ENCODE results near the gene FAT3.

- TF ChIP-seq POLR2A (IDR thresholded peaks at IDR 0.05): no peak
- no peak for TF ChIP-seq CTCF (IDR thresholded peaks at IDR 0.05)
- TF ChIP-seq POLR2AphosphoS5 (IDR thresholded peaks at IDR 0.05): no peak
These were observed 42.7 kb downstream of the FAT3 start for GRCh38 chr11:92267278-92267677.
